PC-9 (cell line): ENCODE results near the gene PRSS50. TPM values are rescaled to one million over a fixed set of nuclear protein-coding genes. Genes with fewer than 3 reads are reported as not detected.

Experiments
- BruUV-seq: library from RNA; stranded (reverse); fragments of 400-500 nt; replicated peaks from 2 replicates; lab custom pipeline; 2021; lab: Mats Ljungman, UMichigan
- CTCF ChIA-PET: fragments of 300-600 bp; sonication (Branson Sonifier 250); formaldehyde crosslinking; loops from one replicate; lab custom pipeline; 2022; ENCODE audit warnings: antibody characterized with exemption; lab: Charles Lee
- POLR2A ChIA-PET: fragments of 300-600 bp; sonication (Branson Sonifier 250); formaldehyde crosslinking; loops from one replicate; lab custom pipeline; 2022; ENCODE audit warnings: antibody characterized with exemption; ENCODE audit not compliant: unreplicated experiment; lab: Charles Lee
- DNase-seq, 2 experiments: peaks; one replicate each; pipeline versions ENCODE4 v3.0.0 to v3.0.0-alpha.2; 2015 to 2022; ENCODE audit warnings: mixed read lengths in 1 of 2
- H2AFZ ChIP-seq: fragments of 200-600 bp; sonication (generic); 2 replicates; pipeline ENCODE4 v1.8.1; 2017; ENCODE audit warnings: antibody characterized with exemption
- H3F3A ChIP-seq: fragments of 200-600 bp; sonication (generic); 2 replicates; pipeline ENCODE4 v1.8.1; 2017; ENCODE audit warnings: antibody characterized with exemption, mild to moderate bottlenecking, low read depth; ENCODE audit not compliant: insufficient read depth
- H3K27ac ChIP-seq: fragments of 200-600 bp; sonication (generic); 2 replicates; pipeline ENCODE4 v1.6.1; 2016; ENCODE audit warnings: mixed run types
- H3K27me3 ChIP-seq: fragments of 200-600 bp; sonication (generic); 2 replicates; pipeline ENCODE4 v1.6.1; 2016; ENCODE audit warnings: low read depth, mixed run types; ENCODE audit not compliant: insufficient read depth
- H3K36me3 ChIP-seq: fragments of 200-600 bp; sonication (generic); 2 replicates; pipeline ENCODE4 v1.6.1; 2016; ENCODE audit warnings: low read depth, mixed run types
- H3K4me1 ChIP-seq: fragments of 200-600 bp; sonication (generic); replicated peaks from 2 replicates; pipeline ENCODE4 v1.6.1; 2016; ENCODE audit warnings: mixed run types; ENCODE audit not compliant: insufficient read depth
- H3K4me2 ChIP-seq: fragments of 200-600 bp; sonication (generic); 2 replicates; pipeline ENCODE4 v1.6.1; 2017; ENCODE audit warnings: mixed run types
- H3K4me3 ChIP-seq: fragments of 200-600 bp; sonication (generic); 2 replicates; pipeline ENCODE4 v1.6.1; 2016; ENCODE audit warnings: mixed run types
- H3K79me2 ChIP-seq: fragments of 200-600 bp; sonication (generic); 2 replicates; pipeline ENCODE4 v1.6.1; 2017; ENCODE audit warnings: low read depth, mixed run types
- H3K9me2 ChIP-seq: fragments of 200-600 bp; sonication (generic); 2 replicates; pipeline ENCODE4 v1.8.1; 2017; ENCODE audit warnings: mild to moderate bottlenecking; ENCODE audit not compliant: insufficient read depth
- H3K9me3 ChIP-seq: fragments of 200-600 bp; sonication (generic); 2 replicates; pipeline ENCODE4 v1.8.1; 2016; ENCODE audit warnings: low read depth; ENCODE audit not compliant: insufficient read depth
- H4K20me1 ChIP-seq: fragments of 200-600 bp; sonication (generic); 2 replicates; pipeline ENCODE4 v1.8.1; 2017; ENCODE audit not compliant: insufficient read depth
- CTCF ChIP-seq: fragments of 200-600 bp; sonication (generic); conservative IDR thresholded peaks from 2 replicates; pipeline ENCODE4 v1.6.1; 2017; ENCODE audit warnings: mixed run types, antibody characterized with exemption, mild to moderate bottlenecking, moderate library complexity
- EZH2 ChIP-seq: fragments of 200-600 bp; sonication (generic); IDR thresholded peaks from 2 replicates; pipeline ENCODE4 v1.8.0; 2017; ENCODE audit warnings: antibody characterized with exemption, low read depth
- intact Hi-C: fragments of 100-400 bp; cut with micrococcal nuclease; formaldehyde crosslinking; loops from one replicate; pipeline ENCODE4 v1.10.0; 2022; ENCODE audit not compliant: unreplicated experiment
- total RNA-seq: library from RNA; stranded (reverse); gene quantifications from 2 replicates; pipeline ENCODE4 v1.2.3, GENCODE V29; 2021

The PRSS50 gene
- total RNA-seq, 1 experiment from 2014 or later = 0.50 TPM

- ChIA-PET POLR2A (no interaction called here), CTCF (no interaction called here)
- no peaks in the 10 kb centered on the region for H4K20me1 ChIP-seq
Measured at GRCh38 chr3:46716461-46717441, 918 bp downstream of the PRSS50 start.

GRCh38 chr3:46715507-46716175, 2.0 kb downstream of the PRSS50 start:
- no peaks in the 10 kb centered on the region for H3K9me3 ChIP-seq
- no TSS peak for BruUV-seq
- H3K4me3 ChIP-seq = no peak overlapping the region
- no peak overlapping the region for H2AFZ ChIP-seq
- H3K4me2 ChIP-seq = no peak overlapping the region
- no peaks in the 10 kb centered on the region for H3F3A ChIP-seq
- H3K27me3 ChIP-seq = no peaks in the 10 kb centered on the region
- TF ChIP-seq CTCF = no peak
- TF ChIP-seq EZH2 = no peak
- ChIA-PET CTCF (no interaction called here), POLR2A (no interaction called here)
- no peaks in the 10 kb centered on the region for H3K79me2 ChIP-seq
- H3K9me2 ChIP-seq = no peaks in the 10 kb centered on the region
- DNase-seq = no peak
- no peaks in the 10 kb centered on the region for H3K36me3 ChIP-seq
- no peaks in the 10 kb centered on the region for H3K4me1 ChIP-seq
- intact Hi-C loops = no loop called here
- no peaks in the 10 kb centered on the region for H4K20me1 ChIP-seq
- no peak overlapping the region for H3K27ac ChIP-seq

More at GRCh38 chr3:46716461-46717441, 918 bp downstream of the PRSS50 start:
- TF ChIP-seq CTCF = no peak
- TF ChIP-seq EZH2 = no peak
- intact Hi-C loops = no loop called here
- Histone ChIP-seq H2AFZ (no peak overlapping the region), H3K4me1 (no peaks in the 10 kb centered on the region), H3K79me2 (no peaks in the 10 kb centered on the region), H3K9me2 (no peaks in the 10 kb centered on the region), H3K9me3 (no peaks in the 10 kb centered on the region), H3F3A (no peaks in the 10 kb centered on the region), H3K36me3 (no peaks in the 10 kb centered on the region), H3K4me2 (no peak overlapping the region), H3K27ac (no peak overlapping the region), H3K27me3 (no peaks in the 10 kb centered on the region), H3K4me3 (no peak overlapping the region)
- DNase-seq = no peak
- no TSS peak for BruUV-seq

- H3K9me2 ChIP-seq = no peaks in the 10 kb centered on the region
- no peak overlapping the region for H3K27ac ChIP-seq
- no peaks in the 10 kb centered on the region for H3K27me3 ChIP-seq
- no peaks in the 10 kb centered on the region for H4K20me1 ChIP-seq
- POLR2A ChIA-PET = no interaction called here
- no peak for TF ChIP-seq CTCF
- no peaks in the 10 kb centered on the region for H3K79me2 ChIP-seq
- DNase-seq = no peak
- CTCF ChIA-PET = interaction anchor here (0.6 kb wide), 1 partner anchor 130 kb away, joined by 4 read pairs; no protein-coding TSS in a partner anchor
- intact Hi-C loops = no loop called here
- no peaks in the 10 kb centered on the region for H3K9me3 ChIP-seq
- no peaks in the 10 kb centered on the region for H3F3A ChIP-seq
- no peak overlapping the region for H2AFZ ChIP-seq
- H3K4me1 ChIP-seq = no peaks in the 10 kb centered on the region
- H3K36me3 ChIP-seq = no peaks in the 10 kb centered on the region
- H3K4me2 ChIP-seq = no peak overlapping the region
- no TSS peak for BruUV-seq
- no peak overlapping the region for H3K4me3 ChIP-seq
Measured at GRCh38 chr3:46714728-46715506, 2.8 kb downstream of the PRSS50 start.
